Body of pancreas (tissue), 4 donors: Measurements from ENCODE around the gene PARM1.

Experiments
- CTCF ChIP-seq, 7 experiments: fragments of 450-650 bp in 4 of 7; fragments of 200-600 bp in 3 of 7; sonication (generic) in 3 of 7; IDR thresholded peaks; one replicate each; pipeline ENCODE4 v1.5.1; 2016 to 2019; ENCODE audit warnings: antibody characterized with exemption in 7 of 7
- POLR2A ChIP-seq, 3 donors: fragments of 450-650 bp; IDR thresholded peaks; one replicate each; pipeline ENCODE4 v1.6.1; 2016; ENCODE audit warnings: antibody characterized with exemption in 3 of 3, mild to moderate bottlenecking in 2 of 3

GRCh38 chr4:75046641-75047040, 113.7 kb downstream of the PARM1 start:
- TF ChIP-seq CTCF (IDR thresholded peaks at IDR 0.05) (no peak), POLR2A (IDR thresholded peaks at IDR 0.05) (no peak)
